T follicular helper cell (primary cell): ENCODE data around the gene ALOX12B.
"Not testable (repeated sequence)": the region's sequence is repeated elsewhere in the genome, so short reads cannot be mapped to it uniquely, and the experiment has no call there.

ENCODE experiments used
- DNase-seq: peaks from one replicate; pipeline ENCODE4 v3.0.0-alpha.2; 2020; ENCODE audit warnings: low read depth

The ALOX12B gene

DNA sequence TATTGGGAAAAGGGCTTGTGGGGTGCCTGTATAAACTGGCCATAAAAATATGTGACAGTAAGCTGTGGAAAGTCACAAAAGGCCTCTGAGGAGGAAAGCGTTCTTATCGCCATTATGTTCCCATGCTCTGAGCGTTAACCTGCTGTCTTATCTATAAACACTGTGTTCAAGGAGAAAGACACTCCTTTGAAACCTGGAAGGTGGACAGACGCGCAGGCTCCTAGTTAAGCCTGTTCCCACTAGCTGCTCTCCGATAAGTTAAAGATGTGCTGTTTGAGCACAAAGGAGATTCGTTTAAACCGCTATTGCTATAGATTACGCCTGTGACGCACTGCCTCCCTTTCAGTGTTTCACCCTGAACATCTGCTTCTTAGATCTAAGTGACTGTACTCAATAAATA is 5.2 kb downstream of the ALOX12B start:
- DNase-seq = no peak

DNA sequence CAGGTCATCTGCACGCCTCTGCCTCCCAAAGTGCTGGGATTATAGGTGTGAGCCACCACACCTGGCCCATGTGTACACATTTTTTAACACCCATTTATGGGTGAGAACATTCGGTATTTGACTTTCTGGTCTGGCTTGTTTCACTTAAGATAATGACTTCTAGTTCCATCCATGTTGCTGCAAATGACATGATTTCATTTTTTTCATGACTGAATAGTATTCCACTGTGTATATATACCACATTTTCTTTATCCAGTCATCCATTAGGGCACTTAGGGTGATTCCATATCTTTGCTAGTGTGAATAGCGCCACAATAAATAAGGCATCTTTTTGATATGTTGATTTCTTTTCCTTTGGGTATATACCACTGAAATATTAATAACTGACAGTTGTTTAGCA is 5.6 kb downstream of the ALOX12B start:
- no peak for DNase-seq

DNA sequence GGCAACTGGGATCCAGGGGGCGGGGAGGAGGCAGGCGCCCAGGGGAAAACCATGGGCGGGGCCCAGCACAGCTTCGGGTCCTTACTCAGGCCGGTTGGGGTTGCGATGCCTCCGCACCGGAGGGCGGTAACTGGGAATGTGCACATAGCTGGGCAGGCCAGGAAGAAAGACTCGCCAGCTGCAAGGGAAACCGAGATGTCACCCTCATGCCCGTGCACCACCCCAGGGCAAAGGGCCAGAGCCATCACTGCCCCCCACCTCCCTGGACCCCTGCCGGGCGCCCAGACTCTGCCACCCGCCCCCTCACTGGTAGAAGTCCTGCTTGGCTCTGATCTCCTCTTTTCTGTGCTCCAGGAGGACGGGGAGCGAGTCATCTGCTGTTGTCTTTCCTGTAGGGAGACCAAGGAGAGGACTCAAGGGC is 6.7 kb downstream of the ALOX12B start:
- DNase-seq = no peak

DNA sequence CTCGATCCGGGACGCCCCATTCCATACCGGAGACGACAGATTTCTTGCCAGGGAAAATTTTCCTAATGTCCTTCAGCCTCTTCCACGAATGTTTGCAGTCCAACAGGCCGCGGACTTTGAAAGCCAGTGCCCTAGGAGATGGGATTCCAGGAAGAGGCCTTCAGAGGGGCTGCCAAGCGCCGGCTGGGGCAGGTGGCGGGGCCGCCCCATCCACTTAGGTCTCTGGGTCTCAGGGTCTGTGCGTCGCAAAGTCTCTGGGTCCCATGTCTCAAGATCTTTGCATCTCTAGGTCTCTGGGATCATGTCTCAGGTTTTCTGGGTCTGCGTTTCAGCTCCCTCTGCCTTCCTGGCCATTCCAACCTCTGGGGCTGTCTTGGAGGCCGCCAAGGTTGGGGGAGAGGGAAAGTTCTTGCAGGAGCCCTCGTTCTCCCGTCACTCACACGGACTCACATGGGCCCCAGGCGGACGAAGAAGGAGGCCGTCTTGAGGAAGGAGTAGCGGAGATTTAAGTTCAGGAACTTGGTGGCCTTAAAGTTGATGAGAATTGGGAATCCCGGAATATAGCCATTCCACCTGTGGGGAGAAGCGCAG is 7.2 kb downstream of the ALOX12B start:
- DNase-seq = no peak

- DNase-seq = peak; percentile 63
These were observed 8.0 kb downstream of the ALOX12B start for GRCh38 chr17:8079291-8080207.

DNA sequence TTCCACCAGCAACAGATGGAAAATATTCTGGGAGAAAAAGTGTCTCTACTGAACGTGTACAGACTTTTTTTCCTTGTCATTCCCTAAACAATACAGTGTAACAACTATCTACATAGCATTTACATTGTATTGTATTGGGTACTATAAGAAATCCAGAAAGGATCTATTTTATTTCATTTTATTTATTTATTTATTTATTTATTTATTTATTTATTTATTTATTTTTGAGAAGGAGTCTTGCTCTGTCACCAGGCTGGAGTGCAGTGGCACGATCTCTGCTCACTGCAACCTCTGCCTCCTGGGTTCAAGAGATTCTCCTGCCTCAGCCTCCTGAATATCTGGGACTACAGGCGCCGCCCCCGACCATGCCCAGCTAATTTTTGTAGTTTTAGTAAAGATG is 9.6 kb downstream of the ALOX12B start:
- not testable (repeated sequence) for DNase-seq

GRCh38 chr17:8076502-8077266 is 10.8 kb downstream of the ALOX12B start:
- DNase-seq = no peak

DNA sequence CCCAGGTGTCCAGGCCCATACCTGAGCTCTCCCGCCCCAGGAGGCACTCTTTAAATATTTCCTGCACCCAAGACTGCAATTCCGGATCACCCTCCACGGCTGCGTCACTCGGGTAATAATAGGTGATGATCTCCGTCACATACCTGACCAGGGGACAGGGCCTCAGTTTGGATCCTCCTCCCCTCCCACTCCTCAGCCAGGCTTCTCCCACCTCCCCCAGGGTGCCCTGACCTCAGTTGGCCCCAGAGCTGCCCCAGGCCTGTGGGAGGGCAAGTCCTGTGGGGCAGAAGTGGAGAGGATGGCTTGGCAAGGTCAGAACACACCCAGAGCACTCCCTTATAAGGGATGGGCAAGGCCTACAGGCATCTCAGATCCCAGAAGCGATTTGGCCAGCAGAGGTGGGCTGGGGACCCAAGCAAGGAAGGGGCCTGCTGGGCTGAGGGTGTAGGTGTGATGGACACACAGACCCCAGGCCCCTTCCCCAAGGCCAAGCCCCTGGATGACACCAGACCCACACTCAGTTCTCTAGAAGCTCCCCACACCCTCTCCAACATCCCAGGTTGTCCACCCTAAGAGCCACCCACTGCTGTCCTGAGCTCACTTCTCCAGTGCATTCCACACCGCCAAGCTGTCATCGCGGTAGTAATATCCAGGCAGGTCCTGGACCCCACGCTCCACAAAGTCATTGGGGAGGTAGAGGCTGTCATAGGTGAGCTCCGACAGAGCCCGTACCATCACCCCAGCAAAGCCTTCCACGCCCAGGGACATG is 11.8 kb downstream of the ALOX12B start:
- no peak for DNase-seq

DNA sequence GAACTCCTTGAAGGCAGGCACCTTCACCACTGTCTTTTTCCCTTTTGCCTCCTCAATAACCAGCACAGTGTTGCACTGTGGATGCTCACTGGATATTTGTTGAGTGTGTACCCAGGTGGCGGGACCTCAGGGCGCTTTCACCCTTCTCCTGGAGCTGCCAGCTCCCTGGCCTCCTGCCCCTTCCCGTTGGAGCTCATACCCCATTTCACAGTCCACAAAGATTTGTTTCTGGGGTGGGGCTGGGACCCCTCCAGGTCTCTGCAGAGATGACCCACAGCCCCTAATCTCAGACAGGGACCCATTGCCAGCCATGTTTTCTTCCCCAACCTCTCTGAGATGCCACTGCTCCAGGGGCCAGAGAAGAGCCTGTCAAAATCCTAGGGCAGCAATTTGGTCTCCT is 12.4 kb downstream of the ALOX12B start:
- DNase-seq = no peak

- DNase-seq = no peak
These were observed 13.0 kb downstream of the ALOX12B start for GRCh38 chr17:8074554-8074953.

GRCh38 chr17:8073627-8074484 is 13.7 kb downstream of the ALOX12B start:
- DNase-seq = peak; percentile 80

- DNase-seq = no peak
These were observed 14.6 kb downstream of the ALOX12B start for GRCh38 chr17:8072729-8073461.

GRCh38 chr17:8072341-8072728 is 15.2 kb downstream of the ALOX12B start:
- no peak for DNase-seq

DNA sequence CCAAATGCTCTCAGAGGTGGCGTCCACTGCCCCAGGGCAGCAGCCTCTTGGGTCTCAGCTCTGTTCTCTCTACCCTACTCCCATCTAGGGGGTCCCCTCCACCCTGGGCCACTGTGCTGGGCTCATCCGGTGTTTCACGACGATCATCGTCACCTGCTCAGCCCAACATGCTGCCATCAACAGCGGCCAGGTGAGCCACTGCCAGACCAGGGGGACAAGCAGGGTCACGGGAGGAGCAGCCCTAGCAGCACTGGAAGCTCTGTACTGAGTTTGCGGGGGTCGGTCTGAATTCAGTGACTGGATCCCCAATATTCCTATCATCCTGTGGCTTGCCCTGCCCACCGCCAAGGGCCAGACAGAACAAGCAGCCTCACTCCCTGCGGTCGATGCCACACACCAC is 16.0 kb downstream of the ALOX12B start:
- no peak for DNase-seq

DNA sequence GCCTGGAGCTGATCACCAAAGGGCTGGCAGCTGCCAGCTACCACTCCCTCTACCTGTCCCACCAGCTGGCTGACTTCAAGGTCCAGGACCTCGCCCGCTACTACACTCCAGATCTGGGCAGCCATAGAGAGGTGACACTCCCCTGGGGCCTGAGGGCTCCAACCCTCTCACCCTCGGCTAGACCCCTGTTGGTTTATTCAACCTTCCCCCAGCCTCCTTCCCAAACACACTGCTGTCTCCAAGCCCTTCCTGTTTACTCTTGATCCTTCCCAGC is 18.0 kb downstream of the ALOX12B start:
- DNase-seq = no peak

DNA sequence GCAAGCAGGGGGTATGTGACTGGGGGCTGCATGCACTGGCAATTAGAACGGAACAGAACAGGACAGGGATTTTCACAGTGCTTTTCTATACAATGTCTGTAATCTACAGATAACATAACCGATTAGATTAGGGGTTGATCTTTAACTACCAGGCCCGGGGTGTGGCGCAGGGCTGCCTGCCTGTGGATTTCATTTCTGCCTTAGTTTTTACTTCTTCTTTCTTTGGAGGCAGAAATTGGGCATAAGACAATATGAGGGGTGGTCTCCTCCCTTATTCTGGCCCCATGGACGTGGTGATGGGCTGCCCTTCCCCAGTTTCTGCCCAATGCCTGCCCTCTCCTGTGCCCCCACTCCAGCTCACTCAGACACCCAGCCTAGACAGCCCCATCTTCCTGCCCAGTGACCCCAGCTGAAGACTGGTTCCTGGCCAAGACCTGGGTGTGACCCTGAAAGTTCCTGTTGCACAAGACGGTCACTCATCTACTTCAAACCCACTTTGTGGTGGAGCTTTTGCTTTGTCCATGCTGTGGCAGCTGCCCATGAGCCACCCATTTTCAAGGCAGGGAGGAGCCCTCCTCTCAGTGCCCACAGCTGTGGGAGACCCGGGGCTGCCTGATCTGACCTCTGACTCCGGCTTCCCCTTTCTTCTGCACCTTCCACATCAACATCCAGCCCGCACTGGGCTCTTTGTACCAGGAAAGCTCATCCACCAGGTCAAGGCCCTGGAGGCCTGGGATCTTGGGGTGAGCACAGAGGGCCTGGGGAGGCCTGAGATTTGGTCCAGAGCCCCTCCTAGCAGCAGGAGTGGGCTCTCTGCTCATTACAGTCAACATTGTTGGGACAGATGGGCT is 18.6 kb downstream of the ALOX12B start:
- no peak for DNase-seq

DNA sequence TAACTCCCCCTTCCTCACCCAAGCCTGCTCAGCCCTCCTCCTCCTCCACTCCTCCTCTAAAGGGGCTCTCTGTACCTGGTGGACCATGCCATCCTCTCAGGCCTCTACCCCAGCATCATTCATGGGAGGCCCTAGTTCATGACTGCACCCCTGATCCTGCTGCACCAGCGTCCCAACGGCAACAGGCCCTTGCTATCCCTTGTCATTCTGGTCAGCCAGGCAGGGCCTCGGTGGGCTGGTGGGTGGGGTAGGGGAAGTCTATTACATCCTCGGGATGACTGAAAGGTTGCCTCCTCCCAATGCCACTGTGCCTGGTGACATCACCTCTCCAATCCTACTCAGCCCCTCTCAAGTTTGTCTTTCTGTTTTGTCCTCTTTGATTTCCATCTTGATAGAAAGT is 19.7 kb downstream of the ALOX12B start:
- no peak for DNase-seq

DNA sequence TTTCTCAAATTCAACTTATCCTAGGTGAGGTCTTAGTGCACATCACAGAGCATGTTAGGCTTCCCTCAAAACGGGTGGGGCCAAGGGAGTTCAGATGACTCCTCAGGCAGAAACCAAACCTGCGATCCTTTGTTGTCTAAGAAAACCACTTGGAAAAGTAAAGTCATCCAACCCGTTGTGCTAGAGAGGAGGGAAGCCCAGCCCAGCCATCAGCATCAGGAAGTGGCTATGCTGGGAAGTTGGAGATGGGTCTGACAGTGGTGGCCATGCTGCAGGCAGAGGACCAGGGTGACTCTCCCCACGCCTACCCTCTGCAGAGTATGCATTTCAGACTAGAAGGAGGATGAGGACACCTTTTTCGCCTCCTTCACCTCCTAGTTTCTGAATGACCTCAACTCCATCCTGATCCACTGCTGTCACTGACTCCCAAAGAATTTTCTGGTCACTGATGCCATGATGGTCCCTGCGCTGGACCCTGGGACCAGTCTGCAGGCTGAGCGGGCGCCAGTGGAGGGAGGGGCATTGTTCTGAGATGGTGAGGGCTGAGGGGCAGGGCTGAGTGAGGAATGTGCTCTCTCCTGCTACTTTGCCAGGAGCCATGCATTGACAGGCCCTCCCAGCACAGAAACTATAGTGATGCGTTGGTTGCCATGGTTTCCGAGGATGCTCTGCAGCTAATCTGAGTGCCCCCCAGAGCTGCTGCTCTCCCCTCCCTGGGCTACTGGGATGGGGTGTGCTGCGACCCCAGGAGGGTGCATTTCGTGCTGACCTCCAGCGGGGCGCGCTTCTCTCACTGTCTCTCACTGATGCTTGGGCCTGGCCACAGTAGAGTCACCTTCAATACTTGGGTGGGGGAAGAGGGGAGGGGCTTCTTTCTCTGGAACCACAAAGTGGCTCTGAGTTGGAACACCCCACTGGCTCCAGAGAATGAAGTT is 20.4 kb downstream of the ALOX12B start:
- DNase-seq = no peak
